HG03095 (cell line): ENCODE measurements around the gene CCDC85B.

Experiments used
- ATAC-seq: cut with Tn5 transposase; IDR thresholded peaks from one replicate; pipeline ENCODE4 v1.9.1; 2021; ENCODE audit warnings: moderate library complexity; ENCODE audit not compliant: unreplicated experiment

The CCDC85B gene

DNA sequence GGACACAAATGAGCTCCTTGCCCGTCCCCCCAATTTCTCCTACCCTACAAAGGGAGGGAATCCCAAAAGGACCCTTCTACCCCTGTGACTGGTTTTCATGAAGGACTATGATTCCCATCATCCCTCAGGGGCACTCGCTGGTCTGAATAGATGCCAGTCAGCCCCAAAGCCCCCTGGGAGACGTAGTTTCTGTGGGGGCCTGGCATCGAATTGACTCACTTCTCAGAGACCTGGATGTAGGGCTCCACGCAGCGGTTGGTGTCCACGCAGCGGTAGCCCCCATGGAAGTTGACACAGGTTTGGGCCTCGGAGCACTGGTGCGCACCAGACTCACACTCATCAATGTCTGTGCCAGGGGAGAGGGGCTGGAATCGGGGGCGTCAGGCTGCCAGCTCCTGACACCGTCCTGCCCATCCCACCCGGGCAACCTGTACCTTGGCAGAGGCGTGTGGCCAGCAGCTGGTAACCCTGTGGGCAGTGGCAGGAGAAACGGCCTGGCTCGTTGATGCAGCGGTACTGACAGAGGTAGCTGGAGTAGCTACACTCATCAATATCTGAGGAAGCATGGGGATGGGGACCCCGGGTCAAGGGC lies 22.3 kb upstream of the CCDC85B start:
- no peak for ATAC-seq

DNA sequence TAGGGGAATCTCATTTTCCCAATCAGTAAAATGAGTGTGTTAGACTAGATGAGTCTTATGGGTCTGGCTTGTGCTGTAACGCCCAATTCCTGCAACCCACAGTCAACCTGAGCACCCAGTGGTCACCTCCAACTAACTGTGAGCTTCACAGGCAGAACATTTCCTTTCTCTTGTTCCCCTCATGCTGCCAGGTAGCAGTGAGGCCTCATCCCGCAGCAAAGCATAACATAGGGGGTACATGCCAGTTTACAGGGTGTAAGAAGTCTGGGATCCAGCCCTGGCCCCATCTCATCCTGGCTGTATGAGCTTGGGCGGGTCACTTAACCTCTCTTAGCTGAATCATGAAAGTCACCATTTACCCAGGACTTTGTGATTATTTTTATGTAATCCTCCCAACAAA lies 21.6 kb upstream of the CCDC85B start:
- no peak for ATAC-seq

DNA sequence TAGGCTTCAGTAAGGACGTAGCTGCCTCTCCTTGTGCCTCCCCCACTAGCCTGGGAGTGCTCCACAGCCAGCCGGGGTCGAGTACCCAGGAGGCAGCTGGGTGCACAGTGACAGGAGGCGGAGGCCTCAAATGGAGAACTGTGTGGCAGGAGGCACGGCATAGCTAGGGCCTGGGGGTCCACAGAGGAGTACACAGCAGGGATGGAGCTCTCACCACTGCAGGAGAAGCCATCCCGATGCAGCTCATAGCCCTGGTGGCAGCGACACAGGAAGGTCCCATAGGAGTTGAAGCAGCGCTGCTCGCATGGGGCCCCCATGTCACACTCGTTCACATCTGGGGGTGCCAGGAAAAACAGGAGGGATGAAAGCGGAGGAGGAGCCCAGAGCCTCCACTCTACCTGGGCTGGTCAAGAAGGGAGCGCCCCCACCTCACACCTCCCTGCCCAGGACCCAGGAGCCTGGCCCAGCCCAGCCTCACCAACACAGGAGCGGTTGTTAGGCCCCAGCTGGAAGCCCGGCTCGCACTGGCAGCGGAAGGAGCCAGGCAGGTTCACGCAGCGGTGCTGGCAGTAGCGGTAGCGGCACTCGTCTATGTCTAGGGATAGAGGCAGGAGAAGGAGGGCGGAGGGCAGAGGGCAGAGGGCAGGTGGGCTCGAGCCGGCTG lies 20.7 kb upstream of the CCDC85B start:
- no peak for ATAC-seq

DNA sequence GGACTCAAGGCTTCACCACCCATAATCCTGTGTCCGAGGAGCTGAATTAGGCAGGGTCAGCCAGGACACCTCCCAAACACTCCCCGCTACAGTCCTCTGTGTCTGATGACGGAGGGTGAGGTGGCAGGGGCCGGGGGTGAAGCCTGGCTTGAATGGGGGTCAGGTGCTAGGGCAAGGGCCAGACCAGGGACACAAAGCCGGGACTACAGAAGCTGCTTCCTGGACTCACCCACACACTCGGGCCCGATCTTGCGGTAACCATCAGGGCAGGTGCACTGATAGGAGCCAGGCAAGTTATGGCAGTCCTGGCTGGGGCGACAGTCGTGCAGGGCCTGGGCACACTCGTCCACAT lies 20.2 kb upstream of the CCDC85B start:
- ATAC-seq: no peak

DNA sequence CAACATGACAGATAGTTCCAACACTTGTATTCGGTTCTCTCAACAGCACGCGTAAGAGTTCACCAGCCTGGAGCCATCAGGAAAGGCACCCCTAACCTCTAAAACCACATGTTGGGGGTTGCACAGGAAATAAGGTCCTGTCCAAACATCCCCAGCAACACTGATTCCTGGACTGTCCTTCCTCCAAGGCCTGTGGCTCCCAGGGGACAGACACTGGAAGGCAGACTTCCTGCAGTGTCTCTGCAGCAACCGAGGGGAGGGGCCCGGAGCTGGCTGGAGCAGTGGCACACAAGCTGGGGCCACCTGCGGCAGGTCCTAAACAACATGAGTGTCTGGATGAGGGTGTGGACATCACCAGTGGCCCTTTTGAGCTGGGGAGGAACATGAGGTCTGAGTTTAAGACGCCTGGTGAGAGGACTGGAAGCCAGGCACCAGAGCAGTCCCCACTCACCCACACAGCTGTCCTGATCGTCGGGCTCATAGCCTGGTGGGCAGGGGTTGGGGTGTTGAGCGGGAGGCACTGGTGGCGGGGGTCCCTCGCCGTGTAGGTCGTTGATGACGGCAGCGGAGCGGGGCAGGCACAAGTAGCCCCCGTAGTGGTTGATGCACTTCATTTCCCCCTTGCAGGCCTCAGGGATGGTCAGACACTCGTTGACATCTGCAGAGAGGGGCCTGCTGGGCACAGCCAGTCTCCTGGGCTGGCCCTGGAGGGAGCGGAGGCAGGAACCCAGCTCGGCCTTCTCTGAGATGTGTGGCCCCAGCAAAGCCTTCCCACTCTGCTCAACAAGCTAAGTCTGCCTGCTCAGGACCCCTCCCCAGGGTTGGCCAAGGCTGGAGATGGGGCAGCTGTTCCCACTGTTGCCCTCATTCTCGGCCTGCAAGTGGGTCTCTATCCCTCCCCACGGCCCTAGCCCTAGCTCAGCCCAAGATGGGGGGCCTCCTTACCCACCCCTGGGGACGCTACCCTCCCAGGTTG lies 19.5 kb upstream of the CCDC85B start:
- ATAC-seq: no peak

DNA sequence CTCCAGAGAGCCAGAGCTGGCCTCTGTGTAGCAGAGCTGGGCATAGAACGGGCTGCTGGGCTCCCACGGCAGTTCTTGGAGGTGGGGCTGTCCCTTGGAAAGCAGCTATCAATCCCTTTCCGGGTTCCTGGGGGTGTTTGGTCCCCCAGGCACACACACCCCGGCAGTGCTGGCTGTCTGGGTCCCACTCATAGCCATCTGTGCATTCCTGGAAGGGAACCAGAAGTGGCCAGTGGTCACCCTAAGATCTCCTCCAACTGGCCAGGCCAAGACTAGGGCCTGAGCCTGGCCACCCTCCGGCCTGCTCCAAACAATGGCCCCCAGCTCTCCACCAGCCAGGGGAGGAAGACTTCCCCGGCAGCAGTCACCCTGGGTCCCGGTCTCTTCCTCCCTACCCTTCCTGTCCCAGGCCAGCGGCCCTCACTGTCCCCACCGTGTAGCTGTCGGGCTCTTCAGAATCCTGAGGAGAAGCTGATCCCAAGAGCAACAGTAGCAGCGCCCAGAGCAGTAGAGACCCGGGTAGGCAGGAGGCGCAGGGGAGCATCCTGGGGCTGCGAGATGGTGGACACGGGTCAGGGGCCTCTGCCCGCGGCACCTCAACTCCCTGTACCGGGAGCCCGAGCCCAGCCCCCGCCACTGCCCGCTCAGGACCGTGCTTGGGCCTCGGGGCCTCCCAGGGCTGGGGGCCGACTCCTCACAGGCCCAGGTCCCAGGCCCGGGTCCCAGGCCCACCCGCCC lies 18.5 kb upstream of the CCDC85B start:
- no peak for ATAC-seq

DNA sequence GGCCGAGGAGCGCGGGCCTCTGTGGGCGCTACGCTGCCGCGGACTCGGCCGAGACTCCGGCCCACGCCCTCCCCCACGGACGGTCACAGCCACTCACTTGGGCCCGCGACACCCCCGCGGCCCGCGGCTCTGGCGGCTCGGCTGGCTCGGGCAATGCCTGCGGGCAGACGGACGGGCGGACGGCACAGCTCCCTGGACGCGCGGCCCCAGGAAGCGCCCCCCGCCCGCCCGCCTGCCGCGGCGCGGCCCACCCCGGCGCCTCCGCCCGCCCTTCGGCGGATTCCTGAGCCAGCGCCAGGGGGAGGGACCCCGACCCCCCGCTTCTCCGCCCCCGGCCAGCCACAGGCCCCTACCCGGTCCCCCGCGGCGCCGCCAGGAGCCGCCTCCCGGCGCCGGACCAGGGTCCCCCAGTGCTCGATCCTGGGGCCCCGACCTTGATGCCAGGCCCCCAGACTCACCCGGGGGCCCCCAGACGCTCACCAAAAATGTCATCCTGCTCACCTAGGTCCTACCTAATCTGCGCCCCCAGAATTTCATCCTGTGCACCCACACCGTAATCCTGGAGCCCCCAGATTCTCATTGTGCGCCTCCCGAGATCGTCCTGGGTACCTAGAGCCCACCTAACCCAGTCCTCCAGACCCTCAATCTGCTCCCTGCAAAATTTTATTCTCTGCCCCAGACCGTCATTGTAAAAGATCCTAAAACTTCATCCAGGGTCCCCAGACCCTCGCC lies 17.7 kb upstream of the CCDC85B start, which contains the start of gene EFEMP2:
Gene EFEMP2, minus strand, starts transcription at position 215 of the 732 bp plus-strand sequence. CDS start 446 bp downstream, outside the sequence.
- ATAC-seq: no peak

DNA sequence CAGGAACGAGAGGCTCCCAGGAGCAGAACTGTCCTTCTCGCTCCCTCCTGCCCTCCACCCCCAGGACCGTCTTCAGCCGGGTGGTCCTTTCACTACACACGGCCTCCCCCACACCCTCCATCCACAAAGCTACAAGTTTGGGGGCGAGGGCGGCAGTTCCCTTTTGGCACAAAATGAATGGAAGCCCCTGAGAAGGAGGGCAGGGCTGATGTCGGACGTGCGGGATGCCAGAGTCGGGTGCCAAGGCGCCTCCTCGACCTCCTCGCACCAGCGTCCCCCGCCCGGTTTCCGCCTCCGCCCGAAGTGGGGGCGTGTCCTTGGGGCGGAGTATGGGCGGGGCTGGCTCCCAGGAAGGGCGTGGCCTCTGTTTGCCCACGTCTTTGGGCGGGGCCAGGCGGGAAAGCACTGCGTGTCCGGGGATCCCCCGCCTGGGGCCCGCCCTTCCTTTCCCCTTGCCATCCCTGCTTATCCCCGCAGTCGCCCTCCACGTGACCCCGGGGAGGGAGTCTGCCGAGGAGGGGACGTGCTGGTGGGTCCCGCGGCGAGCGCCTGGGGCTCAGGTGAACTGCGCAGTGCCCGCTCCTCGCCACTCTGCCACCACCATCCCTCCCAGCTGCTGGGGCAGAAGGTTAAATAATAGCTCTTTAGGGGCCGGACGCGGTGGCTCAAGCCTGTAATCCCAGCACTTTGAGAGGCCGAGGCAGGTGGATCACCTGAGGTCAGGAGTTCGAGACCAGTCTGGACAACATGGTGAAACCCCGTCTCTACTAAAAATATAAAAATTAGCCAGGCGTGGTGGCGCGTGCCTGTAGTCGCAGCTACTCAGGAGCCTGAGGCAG lies 16.9 kb upstream of the CCDC85B start:
- peak; percentile 67 for ATAC-seq

DNA sequence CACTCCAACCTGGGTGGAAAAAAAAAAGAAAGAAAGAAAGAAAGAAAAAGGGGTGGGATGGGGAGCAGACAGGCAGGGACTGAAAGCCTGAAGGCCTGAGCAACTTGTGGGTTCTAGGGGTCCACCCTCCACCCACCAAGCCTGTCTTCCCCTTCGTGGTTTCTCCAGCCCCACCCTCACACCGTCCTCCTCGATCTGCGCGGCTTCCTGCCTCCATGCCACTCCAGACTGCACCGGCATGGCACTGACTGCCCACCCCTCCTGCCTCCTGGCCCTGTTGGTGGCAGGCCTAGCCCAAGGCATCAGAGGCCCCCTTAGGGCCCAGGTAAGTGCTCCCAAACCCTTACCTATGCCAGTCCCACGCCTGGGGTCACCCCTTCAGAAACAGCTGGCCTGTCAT lies 10.9 kb upstream of the CCDC85B start, which contains the start of gene CTSW:
Gene CTSW, plus strand, starts transcription at position 221 of the 400 bp plus-strand sequence. Its CDS starts 18 bp downstream, at position 239.
- ATAC-seq: no peak

DNA sequence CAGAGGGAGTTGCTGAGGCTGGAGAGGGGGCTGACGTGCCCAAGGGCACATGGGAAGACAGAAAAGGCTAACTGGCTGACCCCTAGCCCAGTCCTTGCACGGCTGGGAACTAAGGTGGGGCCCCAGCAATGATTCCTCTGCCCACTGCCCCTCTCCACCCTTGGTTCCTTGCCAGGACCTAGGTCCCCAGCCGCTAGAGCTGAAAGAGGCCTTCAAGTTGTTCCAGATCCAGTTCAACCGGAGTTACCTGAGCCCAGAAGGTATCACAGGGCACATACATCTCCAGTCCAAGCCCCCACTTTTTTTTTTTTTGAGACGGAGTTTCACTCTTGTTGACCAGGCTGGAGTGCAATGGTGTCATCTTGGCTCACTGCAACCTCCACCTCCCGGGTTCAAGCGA lies 10.4 kb upstream of the CCDC85B start:
- ATAC-seq: no peak

DNA sequence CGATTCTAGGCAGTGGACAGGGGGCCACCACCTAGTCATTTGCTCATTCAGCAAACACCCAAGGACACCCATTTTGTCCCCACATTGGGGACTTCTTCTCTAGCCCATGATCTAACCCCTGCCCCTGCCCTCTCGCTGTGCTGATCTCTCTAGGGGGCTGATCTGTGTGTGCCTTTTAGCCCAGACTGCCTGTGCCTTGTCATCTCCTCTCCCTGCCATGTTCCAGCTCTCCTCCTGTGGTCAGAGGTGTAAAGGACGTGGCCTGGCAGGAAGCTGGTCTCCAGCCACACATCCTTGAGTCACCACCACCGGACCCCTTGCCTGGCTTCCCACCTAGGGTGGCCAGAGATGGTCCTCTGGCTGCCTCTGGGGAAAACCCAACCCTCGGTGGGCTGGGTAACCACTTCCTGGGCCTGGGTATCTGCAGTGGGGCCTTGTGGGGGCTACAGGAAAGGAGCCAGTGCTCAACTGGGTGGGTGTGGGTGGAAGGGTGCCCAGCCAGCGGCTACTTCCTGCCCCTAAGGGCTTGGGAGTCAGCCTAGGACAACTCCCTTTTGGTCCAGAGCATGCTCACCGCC lies 9.5 kb upstream of the CCDC85B start:
- no peak for ATAC-seq

DNA sequence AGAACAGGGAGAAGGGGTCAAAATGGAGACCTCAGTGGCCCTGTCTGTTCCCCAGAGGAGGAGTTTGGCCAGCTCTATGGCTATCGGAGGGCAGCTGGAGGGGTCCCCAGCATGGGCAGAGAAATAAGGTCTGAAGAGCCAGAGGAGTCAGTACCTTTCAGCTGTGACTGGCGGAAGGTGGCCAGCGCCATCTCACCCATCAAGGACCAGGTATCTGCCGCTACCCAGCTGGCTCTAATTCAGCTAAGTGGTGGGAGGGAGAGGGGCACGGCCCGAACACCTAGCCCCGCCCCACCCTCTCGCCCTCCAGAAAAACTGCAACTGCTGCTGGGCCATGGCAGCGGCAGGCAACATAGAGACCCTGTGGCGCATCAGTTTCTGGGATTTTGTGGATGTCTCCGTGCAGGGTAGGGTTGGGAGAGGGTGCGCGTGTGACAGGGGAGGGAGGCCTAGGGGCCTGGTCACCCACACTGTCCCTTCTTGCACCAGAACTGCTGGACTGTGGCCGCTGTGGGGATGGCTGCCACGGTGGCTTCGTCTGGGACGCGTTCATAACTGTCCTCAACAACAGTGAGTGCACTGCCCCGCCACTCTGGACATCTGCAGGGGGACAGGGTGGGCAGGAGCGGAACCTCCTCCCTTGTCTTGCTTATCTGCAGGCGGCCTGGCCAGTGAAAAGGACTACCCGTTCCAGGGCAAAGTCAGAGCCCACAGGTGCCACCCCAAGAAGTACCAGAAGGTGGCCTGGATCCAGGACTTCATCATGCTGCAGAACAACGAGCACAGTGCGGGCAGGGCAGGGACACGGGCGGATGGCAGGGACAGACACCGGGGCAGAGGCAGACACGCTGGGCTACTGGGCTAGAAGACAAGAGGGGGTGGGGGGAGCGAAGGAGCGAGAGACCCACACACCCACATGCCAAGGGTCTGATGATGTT lies 8.1 kb upstream of the CCDC85B start:
- no peak for ATAC-seq

DNA sequence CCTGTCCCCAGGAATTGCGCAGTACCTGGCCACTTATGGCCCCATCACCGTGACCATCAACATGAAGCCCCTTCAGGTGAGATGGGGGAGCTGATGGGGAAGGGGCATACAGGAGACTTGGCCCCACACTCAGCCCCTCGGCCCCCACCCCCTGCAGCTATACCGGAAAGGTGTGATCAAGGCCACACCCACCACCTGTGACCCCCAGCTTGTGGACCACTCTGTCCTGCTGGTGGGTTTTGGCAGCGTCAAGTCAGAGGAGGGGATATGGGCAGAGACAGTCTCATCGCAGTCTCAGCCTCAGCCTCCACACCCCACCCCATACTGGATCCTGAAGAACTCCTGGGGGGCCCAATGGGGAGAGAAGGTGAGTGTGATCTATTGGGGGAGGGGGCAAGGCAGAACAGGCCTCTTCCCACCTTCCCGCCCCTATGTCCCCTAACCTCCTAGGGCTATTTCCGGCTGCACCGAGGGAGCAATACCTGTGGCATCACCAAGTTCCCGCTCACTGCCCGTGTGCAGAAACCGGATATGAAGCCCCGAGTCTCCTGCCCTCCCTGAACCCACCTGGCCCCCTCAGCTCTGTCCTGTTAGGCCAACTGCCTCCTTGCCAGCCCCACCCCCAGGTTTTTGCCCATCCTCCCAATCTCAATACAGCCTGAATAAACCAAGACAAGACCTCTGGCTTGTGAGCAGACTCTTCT lies 7.3 kb upstream of the CCDC85B start:
- no peak for ATAC-seq

DNA sequence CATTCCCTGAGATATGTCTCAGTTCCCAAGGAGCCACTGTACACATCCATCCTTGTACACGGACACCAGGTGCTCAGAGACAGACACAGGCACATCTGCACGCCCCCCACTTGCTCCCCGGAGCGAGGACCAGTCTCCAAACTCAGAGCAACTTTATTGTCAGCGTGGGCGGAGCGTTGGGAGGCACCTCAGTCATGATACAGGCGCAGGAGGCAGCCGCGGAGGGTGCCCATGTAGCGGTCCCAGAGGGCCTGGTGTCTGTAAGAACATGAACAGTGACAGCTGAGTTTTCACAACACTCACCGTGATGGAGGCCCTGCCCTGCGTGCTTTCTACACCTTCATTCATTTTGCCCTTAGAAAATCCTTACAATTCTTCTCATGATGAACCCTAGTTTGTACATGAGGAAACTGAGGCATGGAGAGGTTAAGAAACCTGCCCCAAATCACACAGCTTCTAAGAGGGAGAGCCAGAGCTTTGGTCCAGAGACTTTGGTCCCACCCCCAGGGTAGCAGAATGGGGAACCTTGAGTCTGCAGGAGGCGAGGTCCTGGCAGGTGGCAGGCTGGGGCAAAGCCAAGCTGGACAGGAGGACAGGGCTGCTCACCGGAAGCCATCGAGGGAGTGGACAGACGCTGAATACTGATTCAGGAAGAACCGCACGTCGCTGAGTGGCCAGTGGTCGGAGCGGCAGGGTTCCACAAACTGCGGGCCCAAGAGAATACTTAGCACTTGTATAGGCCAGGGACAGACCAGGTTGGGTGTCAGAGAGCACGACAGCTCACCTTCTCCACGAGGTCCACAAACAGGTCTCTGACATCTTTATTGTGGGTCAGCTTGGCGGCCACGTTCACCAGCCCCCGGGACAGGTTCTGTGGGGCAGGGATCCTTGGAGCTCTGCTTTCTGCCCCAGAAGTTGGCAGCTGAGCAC lies 6.4 kb upstream of the CCDC85B start:
- no peak for ATAC-seq

DNA sequence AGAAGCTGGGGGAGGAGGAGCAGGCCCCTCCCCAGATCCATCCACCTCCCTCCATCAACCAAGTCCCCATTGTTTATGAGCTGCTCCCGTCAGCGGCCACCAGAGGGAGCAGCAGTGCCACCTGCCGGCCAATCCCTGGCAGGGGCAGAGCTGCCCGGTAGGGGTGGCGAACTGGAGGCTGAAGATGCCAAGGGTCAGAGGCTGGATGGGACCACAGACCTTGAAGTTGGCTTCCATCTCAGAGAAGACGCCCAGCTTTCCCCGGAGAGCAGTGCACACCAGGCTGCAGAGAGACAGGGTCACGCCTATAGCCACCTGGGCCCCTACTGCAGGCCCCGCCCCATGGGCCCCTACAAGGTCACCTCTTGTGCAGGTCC lies 5.8 kb upstream of the CCDC85B start:
- ATAC-seq: no peak

DNA sequence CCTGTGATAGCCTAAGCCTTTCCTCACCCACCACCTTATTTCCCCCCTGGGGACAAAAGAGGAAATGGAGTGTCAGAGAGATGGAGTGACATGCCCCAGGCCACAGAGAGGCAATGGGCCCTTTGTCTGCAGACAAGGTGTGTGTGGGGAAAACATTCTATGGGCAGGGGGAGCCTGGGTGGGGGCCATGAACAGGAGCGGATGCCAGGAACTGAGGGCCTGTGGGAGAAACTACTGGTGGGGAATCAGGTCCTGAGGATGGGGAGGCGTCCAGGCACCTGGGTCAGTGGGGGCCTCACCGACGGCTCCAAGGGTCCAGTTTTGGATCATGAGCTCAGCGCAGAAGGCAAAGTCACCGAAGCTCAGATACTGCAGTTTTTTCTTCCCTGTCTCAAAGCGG lies 5.2 kb upstream of the CCDC85B start:
- no peak for ATAC-seq
